Tibial artery (tissue), 4 donors: ENCODE results near the gene RBP3.

Source experiments
- DNase-seq, 2 donors: peaks; one replicate each; pipeline ENCODE4 v3.0.0-alpha.2; 2019
- H3K27ac ChIP-seq, 2 donors: fragments of 200-600 bp; sonication (generic) in 1 of 2; 1 replicate in 1 of 2; 2 replicates in 1 of 2; pipeline ENCODE4 v1.5.1; 2018 to 2019; ENCODE audit warnings: mild to moderate bottlenecking in 1 of 2
- H3K27me3 ChIP-seq, 2 donors: fragments of 200-600 bp; sonication (generic) in 1 of 2; one replicate each; pipeline versions ENCODE4 v1.5.1 to v1.6.0; 2016 to 2019
- H3K36me3 ChIP-seq, 3 donors: fragments of 200-600 bp; sonication (generic) in 2 of 3; one replicate each; pipeline ENCODE4 v1.5.1; 2016 to 2019; ENCODE audit warnings: mild to moderate bottlenecking in 2 of 3
- H3K4me1 ChIP-seq, 4 donors: fragments of 200-600 bp; sonication (generic) in 2 of 4; 1 replicate in 3 of 4; 2 replicates in 1 of 4; pipeline ENCODE4 v1.5.1; 2016 to 2019
- H3K4me3 ChIP-seq, 2 donors: fragments of 200-600 bp; sonication (generic) in 1 of 2; 1 replicate in 1 of 2; 2 replicates in 1 of 2; pipeline ENCODE4 v1.5.1; 2018 to 2019; ENCODE audit warnings: mild to moderate bottlenecking in 2 of 2
- H3K9me3 ChIP-seq, 3 donors: fragments of 200-600 bp; sonication (generic) in 1 of 3; one replicate each; pipeline ENCODE4 v1.5.1; 2016 to 2019
- CTCF ChIP-seq, 2 experiments: fragments of 200-600 bp in 1 of 2; fragments of 450-650 bp in 1 of 2; IDR thresholded peaks; one replicate each; pipeline ENCODE4 v1.5.1; 2017 to 2019; ENCODE audit warnings: antibody characterized with exemption in 2 of 2, mild to moderate bottlenecking in 1 of 2, moderate library complexity in 1 of 2
- intact Hi-C: fragments of 100-400 bp; cut with DNase I; formaldehyde crosslinking; loops from one replicate; pipeline ENCODE4 v1.15.0; 2023; ENCODE audit warnings: low total_unique reads

Gene RBP3

DNA sequence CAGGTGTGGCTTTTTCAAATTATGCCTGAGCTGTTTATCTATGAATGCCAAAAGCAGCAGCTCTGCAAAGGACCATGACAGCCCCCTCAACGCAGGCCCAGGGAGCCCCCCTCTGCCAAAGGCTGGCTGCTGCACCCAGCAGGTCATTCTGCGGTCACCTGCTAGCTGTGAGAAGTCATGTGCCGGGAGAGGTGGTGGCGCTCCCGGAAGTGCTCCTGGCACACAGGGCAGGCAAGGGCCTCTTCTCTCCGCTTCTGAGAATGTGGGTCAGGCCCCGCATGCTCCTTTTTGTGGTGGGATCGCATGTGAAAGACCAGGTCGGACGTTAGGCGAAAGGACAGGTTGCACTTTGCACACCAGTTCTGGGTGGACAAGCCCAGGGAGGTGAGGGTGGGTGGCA, 19.5 kb downstream of the RBP3 start:
- peaks cover 0 to 20% (median 5%) of the 10 kb centered on the region in 4 donors for H3K4me1 ChIP-seq
- intact Hi-C loops: no loop called here
- DNase-seq: peak in 1 of 2 donors; percentile 41
- H3K27me3 ChIP-seq: no peaks in the 10 kb centered on the region
- no peak overlapping the region for H3K4me3 ChIP-seq
- H3K27ac ChIP-seq: no peak overlapping the region
- no peak for TF ChIP-seq CTCF (IDR thresholded peaks at IDR 0.05)
- H3K9me3 ChIP-seq: no peaks in the 10 kb centered on the region
- no peaks in the 10 kb centered on the region for H3K36me3 ChIP-seq

- peaks cover 0 to 21% (median 5%) of the 10 kb centered on the region in 4 donors for H3K4me1 ChIP-seq
- intact Hi-C loops: no loop called here
- H3K27ac ChIP-seq: no peak overlapping the region
- H3K4me3 ChIP-seq: no peak overlapping the region
- peak; percentile 17 to 51 for DNase-seq
- H3K9me3 ChIP-seq: no peaks in the 10 kb centered on the region
- no peaks in the 10 kb centered on the region for H3K27me3 ChIP-seq
- no peaks in the 10 kb centered on the region for H3K36me3 ChIP-seq
- no peak for TF ChIP-seq CTCF (IDR thresholded peaks at IDR 0.05)
These were observed 20.4 kb downstream of the RBP3 start for GRCh38 chr10:47368431-47369180.

DNA sequence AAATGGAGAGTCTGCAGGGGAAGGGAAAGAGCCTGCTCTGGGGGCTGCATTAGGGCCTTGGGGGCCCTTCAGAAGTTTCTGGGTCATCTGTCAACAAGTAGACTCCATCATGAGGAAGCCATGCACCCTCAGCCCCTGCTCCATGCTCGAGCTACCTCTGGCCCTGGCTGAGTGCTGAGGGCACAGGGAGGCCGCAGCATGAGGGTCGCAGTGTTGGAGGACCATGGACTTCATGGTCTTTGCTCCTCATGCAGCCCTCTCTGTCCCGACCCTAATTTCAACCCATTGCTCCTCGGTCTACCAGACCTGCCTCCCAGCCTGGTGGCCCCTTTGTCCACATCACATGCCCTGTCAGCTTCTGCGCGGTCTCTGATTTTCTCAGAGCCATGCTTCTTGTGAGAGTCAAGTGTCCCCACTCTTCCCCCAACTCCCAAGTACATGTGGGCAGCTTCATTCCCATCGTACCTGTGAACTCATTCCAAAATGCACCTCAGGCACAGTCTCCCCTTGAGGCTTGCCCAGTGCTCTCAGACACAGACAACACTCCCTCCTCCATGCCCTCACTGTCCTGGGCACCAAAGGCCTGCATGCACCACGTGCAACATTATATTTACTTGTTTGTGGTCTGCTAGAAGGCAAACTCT, 21.2 kb downstream of the RBP3 start:
- H3K36me3 ChIP-seq: no peaks in the 10 kb centered on the region
- H3K27me3 ChIP-seq: no peaks in the 10 kb centered on the region
- no peak overlapping the region for H3K4me3 ChIP-seq
- no peak for TF ChIP-seq CTCF (IDR thresholded peaks at IDR 0.05)
- no peaks in the 10 kb centered on the region for H3K9me3 ChIP-seq
- peak in 1 of 2 donors; percentile 52 for DNase-seq
- peaks cover 0 to 29% (median 5%) of the 10 kb centered on the region in 4 donors for H3K4me1 ChIP-seq
- H3K27ac ChIP-seq: no peak overlapping the region
- intact Hi-C loops: no loop called here

- TF ChIP-seq CTCF (IDR thresholded peaks at IDR 0.05): no peak
- Histone ChIP-seq H3K27me3 (no peaks in the 10 kb centered on the region), H3K4me3 (no peak overlapping the region), H3K4me1 (peaks cover 0 to 37% (median 11%) of the 10 kb centered on the region in 4 donors), H3K9me3 (no peaks in the 10 kb centered on the region), H3K36me3 (no peaks in the 10 kb centered on the region), H3K27ac (no peak overlapping the region)
- peak; percentile 5 to 48 for DNase-seq
- intact Hi-C loops: no loop called here
These were observed 22.0 kb downstream of the RBP3 start for GRCh38 chr10:47370015-47370767.

DNA sequence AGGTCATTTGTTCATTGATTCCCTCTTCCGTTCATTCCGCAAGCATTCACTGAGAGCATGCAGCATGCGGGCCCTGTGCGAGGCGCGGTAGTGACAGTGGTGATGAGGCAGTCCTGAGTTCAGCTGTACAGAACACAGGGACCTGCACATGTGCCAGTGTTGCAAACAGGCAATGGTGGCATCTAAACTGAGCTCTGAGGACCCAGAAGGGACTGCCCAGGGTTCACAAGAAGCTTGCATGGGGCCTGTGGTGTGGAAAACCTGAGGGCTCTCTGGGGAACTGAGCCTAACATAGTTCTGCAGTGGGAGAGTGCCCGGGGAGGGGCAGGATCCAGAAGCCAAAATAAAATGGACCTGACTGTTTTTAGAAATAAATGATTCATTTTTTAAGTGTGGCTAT, 22.7 kb downstream of the RBP3 start:
- TF ChIP-seq CTCF (IDR thresholded peaks at IDR 0.05): no peak
- no peaks in the 10 kb centered on the region for H3K27me3 ChIP-seq
- no peak overlapping the region for H3K27ac ChIP-seq
- intact Hi-C loops: no loop called here
- H3K36me3 ChIP-seq: no peaks in the 10 kb centered on the region
- no peaks in the 10 kb centered on the region for H3K9me3 ChIP-seq
- peaks cover 0 to 44% (median 12%) of the 10 kb centered on the region in 4 donors for H3K4me1 ChIP-seq
- H3K4me3 ChIP-seq: no peak overlapping the region
- peak; percentile 19 to 71 for DNase-seq
